KOPT-K1 (cell line): ENCODE data around the gene CEP70.
"Not testable (repeated sequence)": the region's sequence is repeated elsewhere in the genome, so short reads cannot be mapped to it uniquely, and the experiment has no call there.

Experiments used
- H3K27ac ChIP-seq: fragments of 200-600 bp; sonication (generic); 2 replicates; pipeline ENCODE4 v1.5.1; 2016; ENCODE audit warnings: antibody characterized with exemption, mild to moderate bottlenecking, low read depth, low read length; ENCODE audit not compliant: poor library complexity, severe bottlenecking
- H3K36me3 ChIP-seq: fragments of 200-600 bp; sonication (generic); 2 replicates; pipeline ENCODE4 v1.5.1; 2017; ENCODE audit warnings: antibody characterized with exemption, mild to moderate bottlenecking, low read length, moderate library complexity; ENCODE audit not compliant: insufficient read depth
- H3K9me3 ChIP-seq: fragments of 200-600 bp; sonication (generic); 2 replicates; pipeline ENCODE4 v1.5.1; 2017; ENCODE audit warnings: antibody characterized with exemption, low read length, mild to moderate bottlenecking; ENCODE audit not compliant: insufficient read depth, poor library complexity, severe bottlenecking

Gene CEP70

GRCh38 chr3:138566293-138566692 lies 27.8 kb downstream of the CEP70 start:
- H3K36me3 ChIP-seq = peaks cover 37% of the 10 kb centered on the region
- not testable (repeated sequence) for H3K9me3 ChIP-seq, H3K27ac ChIP-seq

- H3K36me3 ChIP-seq = peaks cover 39% of the 10 kb centered on the region
- H3K27ac ChIP-seq = not testable (repeated sequence)
- H3K9me3 ChIP-seq = peaks cover 33% of the 10 kb centered on the region
Observed at GRCh38 chr3:138562902-138563301, 31.2 kb downstream of the CEP70 start.

- H3K9me3 ChIP-seq = peaks cover 53% of the 10 kb centered on the region
- H3K36me3 ChIP-seq = peaks cover 48% of the 10 kb centered on the region
Observed at GRCh38 chr3:138560501-138560900, 33.6 kb downstream of the CEP70 start.

GRCh38 chr3:138559134-138559533 lies 34.9 kb downstream of the CEP70 start:
- Histone ChIP-seq H3K9me3 (peaks cover 63% of the 10 kb centered on the region), H3K36me3 (peaks cover 61% of the 10 kb centered on the region), H3K27ac (no peak overlapping the region)

More at GRCh38 chr3:138560501-138560900, 33.6 kb downstream of the CEP70 start:
- no peak overlapping the region for H3K27ac ChIP-seq

GRCh38 chr3:138554775-138555174 lies 39.3 kb downstream of the CEP70 start:
- peaks cover 78% of the 10 kb centered on the region for H3K36me3 ChIP-seq

GRCh38 chr3:138550958-138551357 lies 43.1 kb downstream of the CEP70 start:
- peaks cover 91% of the 10 kb centered on the region for H3K36me3 ChIP-seq
- not testable (repeated sequence) for H3K27ac ChIP-seq
- peaks cover 90% of the 10 kb centered on the region for H3K9me3 ChIP-seq

More at GRCh38 chr3:138554775-138555174, 39.3 kb downstream of the CEP70 start:
- not testable (repeated sequence) for H3K27ac ChIP-seq
- peaks cover 84% of the 10 kb centered on the region for H3K9me3 ChIP-seq

- H3K36me3 ChIP-seq = peaks cover 91% of the 10 kb centered on the region
- H3K27ac ChIP-seq = no peak overlapping the region
- H3K9me3 ChIP-seq = peaks cover 91% of the 10 kb centered on the region
Observed at GRCh38 chr3:138549179-138549977, 44.7 kb downstream of the CEP70 start.

GRCh38 chr3:138547342-138547975 lies 46.6 kb downstream of the CEP70 start:
- peaks cover 96% of the 10 kb centered on the region for H3K36me3 ChIP-seq
- H3K9me3 ChIP-seq = peaks cover 99% of the 10 kb centered on the region
- no peak overlapping the region for H3K27ac ChIP-seq

- H3K36me3 ChIP-seq = peaks cover 99% of the 10 kb centered on the region
- H3K27ac ChIP-seq = no peak overlapping the region
Observed at GRCh38 chr3:138544546-138544945, 49.5 kb downstream of the CEP70 start.

GRCh38 chr3:138542977-138543376 lies 51.1 kb downstream of the CEP70 start:
- H3K36me3 ChIP-seq = peaks cover 99% of the 10 kb centered on the region
- H3K27ac ChIP-seq = no peak overlapping the region
- peaks cover 87% of the 10 kb centered on the region for H3K9me3 ChIP-seq

More at GRCh38 chr3:138544546-138544945, 49.5 kb downstream of the CEP70 start:
- H3K9me3 ChIP-seq = peaks cover 99% of the 10 kb centered on the region

GRCh38 chr3:138539352-138539751 lies 54.7 kb downstream of the CEP70 start:
- no peak overlapping the region for H3K27ac ChIP-seq
- H3K36me3 ChIP-seq = peaks cover 81% of the 10 kb centered on the region
- H3K9me3 ChIP-seq = peaks cover 51% of the 10 kb centered on the region

GRCh38 chr3:138521445-138521844 lies 72.6 kb downstream of the CEP70 start:
- H3K27ac ChIP-seq, H3K9me3 ChIP-seq: not testable (repeated sequence)
- peaks cover 36% of the 10 kb centered on the region for H3K36me3 ChIP-seq

GRCh38 chr3:138513090-138513843 lies 80.8 kb downstream of the CEP70 start:
- H3K36me3 ChIP-seq = peaks cover 51% of the 10 kb centered on the region
- peak overlapping the region; percentile 61 for H3K27ac ChIP-seq
- H3K9me3 ChIP-seq = no peaks in the 10 kb centered on the region

- no peak overlapping the region for H3K27ac ChIP-seq
- peaks cover 51% of the 10 kb centered on the region for H3K36me3 ChIP-seq
- H3K9me3 ChIP-seq = no peaks in the 10 kb centered on the region
Observed at GRCh38 chr3:138511945-138512344, 82.1 kb downstream of the CEP70 start.

- peaks cover 52% of the 10 kb centered on the region for H3K36me3 ChIP-seq
- H3K9me3 ChIP-seq = no peaks in the 10 kb centered on the region
- no peak overlapping the region for H3K27ac ChIP-seq
Observed at GRCh38 chr3:138509586-138509985, 84.5 kb downstream of the CEP70 start.
